GM20000 (cell line): Measurements from ENCODE around the gene MTHFD1.

ENCODE experiments used
- DNase-seq: peaks from one replicate; pipeline ENCODE4 v3.0.0; 2012; ENCODE audit warnings: low spot score
- TF ChIP-seq, protein P1 (sequence below): IDR thresholded peaks from 2 replicates; pipeline ENCODE4 v1.5.1; 2012; ENCODE audit warnings: mild to moderate bottlenecking, control low read depth; ENCODE audit errors: extremely low read depth, missing control alignments

MTHFD1 gene

DNA sequence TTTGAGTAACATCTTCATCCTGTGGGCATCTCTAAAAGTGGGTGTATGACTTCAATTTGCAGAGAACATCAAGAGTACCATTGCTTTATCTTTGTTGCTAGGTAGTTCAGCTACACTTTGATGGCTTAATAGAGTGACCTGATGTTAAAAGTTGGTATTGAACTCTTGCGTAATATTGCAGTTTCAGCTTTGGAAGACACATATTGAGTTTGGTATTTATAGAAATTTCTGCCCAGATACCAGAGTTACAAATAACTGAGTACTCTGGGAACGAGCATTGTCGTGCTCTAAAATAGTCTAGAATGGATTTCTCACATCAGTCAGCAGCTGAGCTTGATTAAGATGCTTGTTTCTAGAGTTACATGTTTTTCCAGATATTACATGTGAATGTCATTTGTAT is 52.3 kb downstream of the MTHFD1 start:
- DNase-seq = no peak

DNA sequence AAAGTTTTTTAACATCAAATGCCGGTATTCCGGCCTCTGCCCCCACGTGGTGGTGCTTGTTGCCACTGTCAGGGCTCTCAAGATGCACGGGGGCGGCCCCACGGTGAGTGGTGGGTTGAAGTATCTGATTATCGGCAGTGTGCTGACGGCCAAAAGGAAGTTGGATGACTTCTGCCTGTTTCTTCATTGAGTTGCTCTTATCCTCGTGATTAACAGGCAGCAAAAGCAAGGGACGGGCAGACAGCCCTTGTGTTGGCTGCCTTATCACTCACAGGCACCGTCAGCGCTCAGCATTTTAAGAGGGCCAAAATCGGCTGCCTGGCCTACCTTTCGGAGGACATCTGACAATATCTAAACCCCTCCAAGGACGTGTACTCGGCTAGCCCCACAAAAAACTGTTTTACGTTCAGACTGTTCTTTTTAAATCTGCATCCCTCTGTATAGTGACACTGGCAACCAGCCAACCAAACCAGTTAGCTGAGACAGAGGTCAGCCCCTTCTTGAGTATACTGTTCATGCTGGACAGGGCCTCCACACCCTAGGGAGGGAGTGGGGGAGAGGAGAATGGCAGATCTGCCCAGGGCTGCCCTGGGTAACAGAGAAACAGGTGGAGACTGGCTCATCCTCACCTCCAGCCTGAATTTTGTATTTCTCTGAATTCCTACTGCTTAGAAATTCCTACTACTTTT is 54.3 kb downstream of the MTHFD1 start:
- DNase-seq = no peak
- TF ChIP-seq, protein P1, sequence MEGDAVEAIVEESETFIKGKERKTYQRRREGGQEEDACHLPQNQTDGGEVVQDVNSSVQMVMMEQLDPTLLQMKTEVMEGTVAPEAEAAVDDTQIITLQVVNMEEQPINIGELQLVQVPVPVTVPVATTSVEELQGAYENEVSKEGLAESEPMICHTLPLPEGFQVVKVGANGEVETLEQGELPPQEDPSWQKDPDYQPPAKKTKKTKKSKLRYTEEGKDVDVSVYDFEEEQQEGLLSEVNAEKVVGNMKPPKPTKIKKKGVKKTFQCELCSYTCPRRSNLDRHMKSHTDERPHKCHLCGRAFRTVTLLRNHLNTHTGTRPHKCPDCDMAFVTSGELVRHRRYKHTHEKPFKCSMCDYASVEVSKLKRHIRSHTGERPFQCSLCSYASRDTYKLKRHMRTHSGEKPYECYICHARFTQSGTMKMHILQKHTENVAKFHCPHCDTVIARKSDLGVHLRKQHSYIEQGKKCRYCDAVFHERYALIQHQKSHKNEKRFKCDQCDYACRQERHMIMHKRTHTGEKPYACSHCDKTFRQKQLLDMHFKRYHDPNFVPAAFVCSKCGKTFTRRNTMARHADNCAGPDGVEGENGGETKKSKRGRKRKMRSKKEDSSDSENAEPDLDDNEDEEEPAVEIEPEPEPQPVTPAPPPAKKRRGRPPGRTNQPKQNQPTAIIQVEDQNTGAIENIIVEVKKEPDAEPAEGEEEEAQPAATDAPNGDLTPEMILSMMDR = no peak

More for the DNA sequence above, 52.3 kb downstream of the MTHFD1 start:
- TF ChIP-seq, protein P1 = no peak

DNA sequence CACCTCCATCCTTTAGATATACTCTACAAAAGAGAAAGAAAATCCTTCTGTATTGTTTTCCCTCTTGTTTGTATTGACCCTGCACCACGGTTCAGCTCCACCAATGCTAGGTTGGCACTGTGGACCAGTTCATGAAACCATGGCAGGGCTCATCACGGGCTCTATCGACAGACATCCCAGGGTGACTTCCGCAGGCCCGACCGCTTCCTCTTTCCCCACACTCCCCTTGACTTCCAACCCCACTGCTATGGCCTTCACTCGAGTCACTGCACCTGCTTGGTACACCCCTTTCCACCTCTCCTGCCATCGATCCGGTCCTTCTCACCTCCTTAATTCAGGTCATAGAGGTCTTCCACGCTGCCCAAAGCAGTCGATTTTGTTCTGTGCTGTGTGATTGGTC is 56.0 kb downstream of the MTHFD1 start:
- TF ChIP-seq, protein P1 = no peak

DNA sequence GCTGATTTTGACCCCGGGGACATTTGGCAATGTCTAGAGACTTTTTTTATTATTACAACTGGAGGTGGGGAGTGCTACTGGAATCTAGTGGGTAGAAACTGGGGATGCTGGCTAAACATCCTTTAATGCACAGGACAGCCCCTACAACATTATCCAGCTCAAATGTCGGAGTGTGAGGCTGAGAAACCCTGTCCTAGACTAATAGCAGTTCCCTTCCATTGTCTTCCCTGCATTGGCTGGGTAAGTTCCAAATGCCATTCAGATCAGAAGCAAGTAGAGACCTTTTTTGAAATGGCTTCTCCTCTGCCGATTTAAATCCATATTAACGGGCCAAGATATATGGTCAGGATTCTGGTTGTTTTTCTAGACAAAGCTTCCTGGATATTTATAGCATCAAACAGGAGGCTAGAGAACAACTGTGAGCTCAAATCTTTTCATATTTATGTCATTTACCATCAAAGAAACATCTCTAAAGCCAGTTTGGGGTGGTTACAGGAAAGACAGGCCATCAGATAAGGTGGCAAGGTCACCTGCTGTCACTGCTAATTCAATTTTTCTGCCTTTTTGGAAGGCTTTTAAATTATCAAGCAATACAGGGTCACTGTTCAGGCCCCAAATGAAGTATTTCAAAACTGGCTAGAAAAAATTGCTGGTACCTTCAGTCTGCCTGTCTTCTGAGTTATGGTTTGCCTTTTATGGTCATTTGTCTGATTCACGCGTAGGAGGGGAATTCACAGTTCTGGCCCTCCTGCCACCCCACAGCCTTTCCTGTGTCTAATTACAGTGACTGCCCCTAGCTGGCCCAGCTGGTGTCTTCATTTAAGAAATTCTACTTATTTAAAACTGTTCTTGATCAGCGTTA is 57.1 kb downstream of the MTHFD1 start:
- DNase-seq = peak; percentile 80
- TF ChIP-seq, protein P1 = no peak

More for the DNA sequence above, 56.0 kb downstream of the MTHFD1 start:
- DNase-seq = no peak

DNA sequence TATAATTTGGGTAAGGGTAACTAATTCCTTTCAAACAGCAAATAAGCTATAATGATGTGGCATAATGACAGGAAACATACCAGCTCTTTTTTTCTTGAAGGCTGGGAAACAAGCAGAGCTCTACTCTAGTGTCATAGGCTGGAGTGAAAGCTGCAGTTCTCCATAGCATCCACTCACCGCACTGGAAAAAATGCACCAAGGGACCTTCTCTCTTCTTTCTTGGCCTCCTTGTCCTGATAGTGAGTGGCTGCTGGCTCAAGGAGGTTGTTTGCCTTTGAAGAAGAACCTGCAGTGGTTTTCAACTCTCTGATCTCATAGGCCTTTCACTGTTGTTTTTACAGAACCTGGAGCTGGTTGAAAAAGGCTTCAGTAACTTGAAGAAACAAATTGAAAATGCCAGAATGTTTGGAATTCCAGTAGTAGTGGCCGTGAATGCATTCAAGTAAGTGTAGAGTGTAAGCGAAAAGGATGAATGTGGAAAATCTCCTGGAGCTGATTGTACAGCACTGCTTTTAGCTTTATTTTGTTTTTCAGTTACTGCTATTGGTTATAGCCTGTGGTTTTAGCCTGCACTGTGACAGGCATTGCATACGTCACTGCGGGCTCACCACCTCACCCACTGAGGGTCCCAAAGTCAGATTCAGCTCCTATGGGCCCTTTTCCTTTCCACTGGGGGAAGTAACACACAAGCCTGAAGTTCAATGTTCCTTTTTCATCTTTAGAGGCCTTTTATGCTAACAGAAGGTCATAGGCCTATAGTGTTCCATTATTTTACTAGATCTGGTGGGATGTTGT is 59.9 kb downstream of the MTHFD1 start:
- TF ChIP-seq, protein P1 = no peak
- no peak for DNase-seq

DNA sequence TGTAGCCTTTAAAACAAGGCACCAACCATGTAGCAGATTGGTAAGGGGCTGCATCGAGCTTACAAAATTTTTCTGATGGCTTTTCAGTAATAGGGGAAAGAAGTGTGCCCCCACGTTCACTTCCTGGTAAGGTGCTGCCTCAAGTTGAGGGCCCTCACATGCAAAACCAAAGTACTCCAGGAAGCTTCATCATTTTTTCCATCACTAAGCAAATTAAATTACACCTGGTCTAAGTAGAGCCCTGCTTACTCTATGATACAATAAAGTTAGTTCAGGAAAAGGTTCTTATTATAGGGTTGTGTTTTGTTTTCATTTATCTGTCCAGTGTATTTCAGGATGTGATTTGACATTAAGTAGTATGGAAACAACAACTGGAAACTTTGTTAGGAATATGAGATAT is 62.1 kb downstream of the MTHFD1 start:
- no peak for DNase-seq
- TF ChIP-seq, protein P1 = no peak

DNA sequence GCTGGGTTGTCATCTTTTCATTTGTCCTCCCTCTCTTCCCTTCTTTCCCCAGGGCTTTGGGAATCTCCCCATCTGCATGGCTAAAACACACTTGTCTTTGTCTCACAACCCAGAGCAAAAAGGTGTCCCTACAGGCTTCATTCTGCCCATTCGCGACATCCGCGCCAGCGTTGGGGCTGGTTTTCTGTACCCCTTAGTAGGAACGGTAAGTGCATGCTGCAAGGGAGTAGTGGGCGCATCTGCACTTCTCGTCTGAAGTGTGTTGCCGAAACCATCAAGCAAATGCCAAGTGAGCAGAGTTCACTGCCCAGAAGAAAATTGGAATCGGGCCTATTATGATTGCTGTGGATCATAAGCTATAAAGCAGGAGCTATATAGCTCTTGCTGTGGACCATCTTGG is 66.5 kb downstream of the MTHFD1 start:
- TF ChIP-seq, protein P1 = no peak
- no peak for DNase-seq
